H1 (cell line): ENCODE results near the gene RBM26. TPM values are rescaled to one million over a fixed set of nuclear protein-coding genes. Genes with fewer than 3 reads are reported as not detected.

ENCODE experiments used
- BACH1 ChIP-seq: IDR thresholded peaks from 2 replicates; pipeline ENCODE4 v1.6.1; 2012; ENCODE audit warnings: low read length, improper control_type of control experiment
- CHD7 ChIP-seq: fragments of 300-600 bp; sonication (generic); IDR thresholded peaks from 2 replicates; pipeline ENCODE4 v1.7.1; 2012; ENCODE audit warnings: low read length, moderate library complexity, mild to moderate bottlenecking, inconsistent platforms; ENCODE audit not compliant: insufficient replicate concordance
- CTCF ChIP-seq, 3 experiments: IDR thresholded peaks; 1 replicate in 2 of 3; 2 replicates in 1 of 3; pipeline versions ENCODE4 v1.5.1 to v1.6.1; 2011; ENCODE audit warnings: low read length in 3 of 3, mild to moderate bottlenecking in 3 of 3, inconsistent platforms in 2 of 3, low read depth in 1 of 3, moderate library complexity in 1 of 3; ENCODE audit not compliant: insufficient read depth in 1 of 3; ENCODE audit errors: control extremely low read depth in 1 of 3
- JUND ChIP-seq: IDR thresholded peaks from 2 replicates; pipeline ENCODE4 v1.6.1; 2011; ENCODE audit warnings: mild to moderate bottlenecking, improper control_type of control experiment, low read length
- polyA plus RNA-seq, 7 experiments: library from polyadenylated mRNA; depleted of rRNA in 3 of 7; stranded (reverse) in 5 of 7; unstranded in 2 of 7; fragments of >200 nt in 5 of 7; fragments of 200-250 nt in 2 of 7; gene quantifications; 1 replicate in 5 of 7; 2 replicates in 1 of 7; 4 replicates in 1 of 7; pipeline versions ENCODE4 v1.2.1 to v1.2.3, GENCODE V29; 2011 to 2013; ENCODE audit warnings: missing spikeins in 2 of 7, mixed read lengths in 2 of 7
- total RNA-seq: library from RNA; stranded (reverse); fragmentation: NEBNext Ultra II Directional; extraction: Animal tissue kit (Norgen Biotek cat#: 25700); gene quantifications from 2 replicates; pipeline ENCODE4 v1.2.1, GENCODE V29; 2021

The RBM26 gene
- total and polyA plus RNA-seq, 2 of the 8 experiments (the other 6 are each of a cell fraction or from before 2014, with no cell fraction given): 20.3 to 65.5 TPM

GRCh38 chr13:79392882-79393563, 13.0 kb downstream of the RBM26 start (continued):
- TF ChIP-seq CTCF (IDR thresholded peaks at IDR 0.05; ENCODE audit: control extremely low read depth in 1 of 3, insufficient read depth in 1 of 3, low read depth in 1 of 3, low read length in 3 of 3) (no peak), CHD7 (no peak), JUND (no peak), BACH1 (no peak)
